Activated naive CD4-positive, alpha-beta T cell treated with anti-CD3 and anti-CD28 coated beads, Interleukin-2, amount 10 ng/mL, durations not matched to agents 7 days and 5 days (primary cell): ENCODE measurements around the gene C3AR1.
"Not testable (repeated sequence)": the region's sequence is repeated elsewhere in the genome, so short reads cannot be mapped to it uniquely, and the experiment has no call there.

Source experiments
- CTCF ChIA-PET: fragments of 350-600 bp; sonication (Branson Sonifier 250); formaldehyde crosslinking; loops from one replicate; lab custom pipeline; 2021; ENCODE audit warnings: antibody characterized with exemption; lab: Charles Lee
- DNase-seq: peaks from one replicate; pipeline ENCODE4 v3.0.0-alpha.2; 2020
- H3K27ac Mint-ChIP-seq: one replicate; pipeline ENCODE4 v1.8.0; 2021; ENCODE audit warnings: mild to moderate bottlenecking, moderate library complexity, mixed read lengths
- H3K27me3 Mint-ChIP-seq: one replicate; pipeline ENCODE4 v1.8.0; 2021; ENCODE audit warnings: mild to moderate bottlenecking, mixed read lengths
- H3K36me3 Mint-ChIP-seq: one replicate; pipeline ENCODE4 v1.8.0; 2021; ENCODE audit warnings: mixed read lengths
- H3K4me1 Mint-ChIP-seq: one replicate; pipeline ENCODE4 v1.8.0; 2021; ENCODE audit warnings: mixed read lengths
- H3K4me3 Mint-ChIP-seq: one replicate; pipeline ENCODE4 v1.8.0; 2021; ENCODE audit warnings: mild to moderate bottlenecking, moderate library complexity, mixed read lengths
- H3K9me3 Mint-ChIP-seq: one replicate; pipeline ENCODE4 v1.8.0; 2021; ENCODE audit warnings: mixed read lengths

Gene C3AR1

DNA sequence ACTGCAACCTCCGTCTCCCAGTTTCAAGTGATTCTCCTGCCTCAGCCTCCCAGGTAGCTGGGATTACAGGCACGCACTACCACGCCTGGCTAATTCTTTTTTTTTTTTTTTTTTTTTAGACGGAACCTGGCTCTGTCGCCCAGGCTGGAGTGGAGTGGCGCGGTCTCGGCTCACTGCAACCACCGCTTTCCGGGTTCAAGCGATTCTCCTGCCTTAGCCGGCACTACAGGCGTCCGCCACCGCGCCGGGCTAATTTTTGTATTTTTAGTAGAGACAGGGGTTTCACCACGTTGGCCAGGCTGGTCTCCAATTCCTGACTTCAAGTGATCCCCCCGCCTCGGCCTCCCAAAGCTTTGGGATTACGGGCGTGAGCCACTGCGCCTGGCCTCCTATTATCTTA lies 35.1 kb downstream of the C3AR1 start:
- H3K27ac Mint-ChIP-seq, DNase-seq, H3K4me3 Mint-ChIP-seq, H3K9me3 Mint-ChIP-seq, CTCF ChIA-PET, H3K27me3 Mint-ChIP-seq, H3K36me3 Mint-ChIP-seq: not testable (repeated sequence)
- H3K4me1 Mint-ChIP-seq: peaks cover 47% of the 10 kb centered on the region

DNA sequence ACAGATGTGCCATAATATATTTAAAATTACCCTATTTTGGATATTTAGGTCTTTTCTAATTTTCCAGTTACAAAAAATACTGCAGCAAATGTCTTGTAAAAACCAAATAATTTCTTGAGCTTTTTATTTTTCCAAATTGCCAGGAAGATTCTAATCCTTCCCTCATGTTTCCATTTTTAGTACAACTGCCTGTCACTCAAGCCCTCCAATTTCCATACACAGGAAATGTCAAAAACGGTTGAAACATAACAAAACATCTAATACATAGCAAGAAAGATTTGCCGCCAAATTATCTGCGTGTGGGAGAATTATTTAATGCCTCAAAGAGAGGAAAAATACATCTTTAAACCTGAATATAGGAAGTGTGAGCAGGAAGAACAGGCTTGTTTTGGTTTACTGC lies 36.0 kb downstream of the C3AR1 start:
- Mint-ChIP-seq H3K27me3 (no peaks in the 10 kb centered on the region), H3K4me1 (peaks cover 40% of the 10 kb centered on the region), H3K27ac (no peak overlapping the region), H3K4me3 (no peak overlapping the region), H3K9me3 (no peaks in the 10 kb centered on the region), H3K36me3 (peaks cover 4% of the 10 kb centered on the region)
- DNase-seq: no peak
- CTCF ChIA-PET: no interaction called here

DNA sequence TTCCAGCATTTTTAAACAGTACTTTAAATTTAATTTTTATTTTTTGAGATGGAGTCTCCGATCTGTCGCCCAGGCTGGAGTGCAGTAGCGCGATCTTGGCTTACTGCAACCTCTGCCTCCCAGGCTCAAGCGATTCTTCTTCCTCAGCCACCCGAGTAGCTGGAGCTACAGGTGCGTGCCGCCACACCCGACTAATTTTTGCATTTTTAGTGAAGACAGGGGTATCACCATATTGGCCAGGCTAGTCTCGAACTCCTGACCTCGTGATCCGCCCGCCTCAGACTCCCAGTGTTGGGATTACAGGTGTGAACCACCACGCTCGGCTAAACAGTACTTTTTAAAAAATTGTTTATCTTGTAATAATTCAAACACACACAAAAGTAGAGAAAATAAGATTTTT lies 37.9 kb downstream of the C3AR1 start:
- Mint-ChIP-seq H3K36me3 (no peaks in the 10 kb centered on the region), H3K27me3 (no peaks in the 10 kb centered on the region), H3K4me1 (peaks cover 23% of the 10 kb centered on the region), H3K27ac (no peak overlapping the region), H3K9me3 (no peaks in the 10 kb centered on the region), H3K4me3 (peak overlapping the region; percentile 29)
- DNase-seq: no peak
- CTCF ChIA-PET: interaction anchor here (0.6 to 1.9 kb wide), 3 partner anchors 11 to 50 kb away, joined by 3 to 6 read pairs (median 4); no protein-coding TSS in a partner anchor

DNA sequence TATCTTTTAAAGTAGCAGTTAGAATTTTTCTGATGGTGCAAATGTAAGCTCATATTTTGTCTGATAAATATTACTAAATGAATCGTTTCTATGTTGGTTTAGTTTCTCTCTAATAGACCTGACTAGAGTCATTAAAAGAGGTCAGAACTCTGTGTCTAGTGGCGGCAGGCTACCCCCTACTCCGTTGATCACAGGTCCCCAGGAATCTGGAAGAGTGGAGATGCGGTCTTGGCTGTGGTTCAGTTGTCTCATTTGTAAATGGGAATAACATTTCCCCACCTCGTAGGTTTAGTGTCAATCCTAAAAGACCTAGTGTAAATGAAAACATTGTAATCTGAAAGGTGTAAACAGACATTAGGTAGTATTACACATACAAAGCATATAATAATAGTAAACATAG lies 38.3 kb downstream of the C3AR1 start:
- no peaks in the 10 kb centered on the region for H3K9me3 Mint-ChIP-seq
- H3K27me3 Mint-ChIP-seq: no peaks in the 10 kb centered on the region
- H3K36me3 Mint-ChIP-seq: no peaks in the 10 kb centered on the region
- peaks cover 22% of the 10 kb centered on the region for H3K4me1 Mint-ChIP-seq
- H3K27ac Mint-ChIP-seq: peak overlapping the region; percentile 98
- CTCF ChIA-PET: interaction anchor here (0.6 to 1.9 kb wide), 3 partner anchors 11 to 50 kb away, joined by 3 to 6 read pairs (median 4); no protein-coding TSS in a partner anchor
- DNase-seq: no peak
- H3K4me3 Mint-ChIP-seq: peak overlapping the region; percentile 84

DNA sequence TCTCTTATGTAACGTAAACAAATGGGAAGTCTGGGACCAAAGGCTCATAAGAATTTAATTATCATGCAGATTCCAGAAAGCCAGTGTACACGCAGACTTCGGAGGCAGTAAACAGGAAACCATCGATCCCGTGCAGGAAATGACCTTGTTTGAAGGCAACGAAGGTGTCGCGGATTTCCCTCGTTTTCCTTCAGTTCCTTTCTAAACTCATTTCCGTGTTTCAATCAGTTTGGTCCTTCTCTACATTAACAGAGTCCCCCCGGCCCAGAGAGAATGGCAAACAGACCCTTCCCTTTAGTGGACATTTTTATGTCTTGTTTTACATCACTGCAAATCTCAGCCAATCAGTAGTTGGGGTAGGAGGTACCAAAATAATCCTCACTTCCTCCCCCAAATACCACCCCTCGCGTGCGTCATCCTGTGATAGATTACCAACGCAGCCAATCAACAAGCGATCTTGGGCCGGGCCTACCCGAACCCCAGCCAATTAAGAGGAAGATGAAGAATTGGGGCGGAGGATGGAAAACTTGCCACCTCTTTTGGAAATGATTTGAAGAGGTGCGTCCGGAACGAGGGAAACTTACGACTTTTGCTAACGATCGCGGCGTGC lies 39.8 kb downstream of the C3AR1 start:
- DNase-seq: peak; percentile 98
- Mint-ChIP-seq H3K27ac (peak overlapping the region; percentile 98), H3K36me3 (no peaks in the 10 kb centered on the region), H3K4me3 (peak overlapping the region; percentile 84), H3K9me3 (no peaks in the 10 kb centered on the region), H3K27me3 (no peaks in the 10 kb centered on the region), H3K4me1 (peaks cover 17% of the 10 kb centered on the region)
- CTCF ChIA-PET: no interaction called here

DNA sequence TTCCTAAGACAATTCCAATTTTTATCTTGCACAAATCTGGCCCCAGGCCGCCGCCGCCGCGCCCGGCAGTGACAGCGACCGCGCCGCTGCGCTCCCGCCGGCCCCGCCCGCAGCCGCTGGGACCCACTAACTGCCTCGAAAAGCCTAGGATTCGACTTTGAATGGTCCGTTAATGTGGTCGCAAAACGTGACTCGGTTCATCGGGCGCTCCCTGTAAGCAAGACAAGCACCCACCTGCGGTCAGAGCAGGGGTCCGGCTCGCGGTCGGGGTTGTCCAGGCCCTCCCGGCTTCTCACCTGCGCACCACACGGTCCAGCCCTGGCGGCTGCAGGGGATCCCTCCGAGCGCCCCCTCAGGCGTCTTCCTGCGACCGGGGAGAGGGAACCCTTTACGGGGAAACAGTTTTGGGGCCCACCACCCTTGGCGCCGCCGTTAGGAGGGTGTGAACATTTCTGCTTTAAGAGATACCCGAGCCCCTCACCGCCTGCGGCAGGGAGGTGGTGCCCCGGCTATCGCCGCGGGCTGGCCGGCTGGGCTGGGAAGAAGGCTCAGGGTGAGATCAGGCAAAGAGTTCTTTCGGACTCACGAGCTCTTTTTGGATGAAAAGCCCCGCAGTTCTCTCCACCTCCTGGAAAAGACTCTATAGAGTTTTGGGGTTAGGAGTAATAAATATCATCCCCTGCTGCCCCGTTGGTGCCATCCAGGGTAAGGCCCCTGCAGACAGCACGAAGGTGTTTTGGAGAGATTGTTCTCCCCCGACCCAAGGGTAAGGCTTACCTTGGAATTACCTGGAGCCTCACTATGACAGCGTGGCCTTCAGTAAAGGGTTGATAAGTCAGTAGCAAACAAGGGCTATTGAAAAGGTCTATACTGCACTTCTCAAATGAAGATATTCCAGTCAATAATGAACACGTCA lies 47.2 kb downstream of the C3AR1 start:
- Mint-ChIP-seq H3K9me3 (no peaks in the 10 kb centered on the region), H3K27me3 (peaks cover 52% of the 10 kb centered on the region), H3K36me3 (no peaks in the 10 kb centered on the region), H3K4me3 (peak overlapping the region; percentile 23), H3K4me1 (peaks cover 7% of the 10 kb centered on the region), H3K27ac (no peak overlapping the region)
- CTCF ChIA-PET: no interaction called here
- peak; percentile 32 for DNase-seq

DNA sequence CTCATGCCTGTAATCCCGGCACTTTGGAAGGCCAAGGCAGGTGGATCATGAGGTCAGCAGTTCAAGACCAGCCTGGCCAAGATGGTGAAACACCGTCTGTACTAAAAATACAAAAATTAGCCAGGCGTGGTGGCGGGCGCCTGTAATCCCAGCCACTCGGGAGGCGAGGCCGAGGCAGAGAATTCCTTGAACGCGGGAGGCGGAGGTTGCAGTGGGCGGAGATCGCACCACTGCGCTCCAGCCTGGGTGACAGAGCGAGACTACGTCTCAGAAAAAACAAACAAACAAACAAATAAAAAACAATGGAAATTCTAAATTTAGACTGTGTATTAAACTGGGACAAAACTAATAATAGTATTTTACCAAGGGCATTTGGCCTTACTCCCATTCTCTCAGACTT lies 47.9 kb downstream of the C3AR1 start:
- H3K36me3 Mint-ChIP-seq, H3K27ac Mint-ChIP-seq, DNase-seq, H3K4me1 Mint-ChIP-seq, CTCF ChIA-PET, H3K9me3 Mint-ChIP-seq: not testable (repeated sequence)
- Mint-ChIP-seq H3K27me3 (peaks cover 52% of the 10 kb centered on the region), H3K4me3 (peak overlapping the region; percentile 37)

DNA sequence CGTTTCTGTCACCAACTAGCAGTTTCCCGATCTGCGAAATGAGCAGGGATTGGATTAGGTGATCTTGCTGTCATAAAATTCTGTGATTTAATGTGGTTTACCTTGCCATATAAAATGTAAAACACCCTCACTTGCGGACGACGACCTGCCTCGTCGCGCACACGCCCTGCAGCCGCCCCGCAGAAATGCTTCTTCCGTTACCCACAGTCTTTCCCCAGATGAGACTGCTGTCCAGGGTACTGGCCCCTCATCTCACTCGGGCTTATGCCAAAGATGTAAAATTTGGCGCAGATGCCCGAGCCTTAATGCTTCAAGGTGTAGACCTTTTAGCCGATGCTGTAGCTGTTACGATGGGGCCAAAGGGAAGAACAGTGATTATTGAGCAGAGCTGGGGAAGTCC lies 51.3 kb downstream of the C3AR1 start:
- Mint-ChIP-seq H3K4me1 (peaks cover 7% of the 10 kb centered on the region), H3K4me3 (no peak overlapping the region), H3K27ac (no peak overlapping the region), H3K9me3 (no peaks in the 10 kb centered on the region), H3K36me3 (no peaks in the 10 kb centered on the region), H3K27me3 (peaks cover 55% of the 10 kb centered on the region)
- no peak for DNase-seq
- CTCF ChIA-PET: interaction anchor here (1.3 kb wide), 1 partner anchor 152 kb away, joined by 4 read pairs; no protein-coding TSS in a partner anchor

DNA sequence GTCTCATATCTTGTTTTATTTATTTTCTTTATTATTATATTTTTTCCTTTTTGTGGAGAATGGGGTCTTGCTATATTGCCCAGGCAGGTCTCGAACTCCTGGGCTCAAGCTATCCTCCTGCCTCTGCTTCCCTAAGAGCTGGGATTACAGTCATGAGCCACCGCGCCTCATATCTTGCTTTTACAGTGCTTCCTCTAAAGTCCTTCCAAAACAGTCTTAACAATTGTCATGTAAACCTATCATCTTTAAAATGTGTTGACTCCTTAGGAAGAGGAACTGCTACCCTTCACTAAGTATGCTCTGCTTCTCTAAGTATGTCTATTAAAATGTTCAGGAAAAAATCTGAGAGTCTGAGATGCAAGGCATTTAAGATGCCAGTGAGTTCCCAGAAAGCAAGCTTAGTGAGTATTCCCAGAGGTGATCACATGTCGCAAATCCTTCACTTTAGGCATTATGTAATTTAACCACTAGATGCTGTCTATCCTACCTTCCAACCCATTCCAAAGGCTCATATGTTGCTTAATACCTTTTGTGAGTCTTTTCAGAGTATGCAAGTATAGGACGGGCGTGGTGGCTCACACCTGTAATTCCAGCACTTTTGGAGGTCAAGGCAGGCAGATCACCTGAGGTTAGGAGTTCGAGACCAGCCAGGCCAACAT lies 53.4 kb downstream of the C3AR1 start:
- H3K4me3 Mint-ChIP-seq: no peak overlapping the region
- CTCF ChIA-PET: interaction anchor here (0.7 kb wide), 1 partner anchor 34 kb away, joined by 3 read pairs; no protein-coding TSS in a partner anchor
- H3K4me1 Mint-ChIP-seq: peaks cover 2% of the 10 kb centered on the region
- H3K27ac Mint-ChIP-seq: no peak overlapping the region
- peaks cover 39% of the 10 kb centered on the region for H3K27me3 Mint-ChIP-seq
- no peaks in the 10 kb centered on the region for H3K9me3 Mint-ChIP-seq
- DNase-seq: no peak
- no peaks in the 10 kb centered on the region for H3K36me3 Mint-ChIP-seq

DNA sequence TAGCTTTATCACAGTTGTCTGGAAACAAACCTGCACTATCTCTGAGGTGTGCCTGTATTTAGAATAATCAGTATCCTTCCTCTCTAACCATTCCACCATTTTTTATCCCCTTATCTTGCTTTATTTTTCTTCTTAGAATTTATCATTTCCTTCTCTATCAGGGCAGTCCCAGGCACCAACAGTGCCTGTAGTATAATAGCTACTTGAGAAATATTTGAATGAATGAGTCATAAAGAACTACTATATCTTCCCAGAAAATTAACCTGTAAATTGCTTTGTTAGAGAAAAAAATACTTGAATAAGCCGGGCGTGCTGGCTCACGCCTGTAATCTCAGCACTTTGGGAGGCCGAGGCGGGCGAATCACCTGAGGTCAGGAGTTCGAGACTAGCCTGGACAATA lies 54.8 kb downstream of the C3AR1 start:
- Mint-ChIP-seq H3K36me3 (no peaks in the 10 kb centered on the region), H3K27ac (no peak overlapping the region), H3K27me3 (peaks cover 28% of the 10 kb centered on the region), H3K4me3 (no peak overlapping the region), H3K4me1 (no peaks in the 10 kb centered on the region), H3K9me3 (no peaks in the 10 kb centered on the region)
- CTCF ChIA-PET: no interaction called here
- DNase-seq: no peak
